ENCODE data around the gene RAD23B. TPM values are rescaled to one million over a fixed set of nuclear protein-coding genes. Genes with fewer than 3 reads are reported as not detected.

The RAD23B gene
- total and polyA plus RNA-seq, 2 of the 13 experiments (the other 11 are each of a cell fraction or from before 2014, with no cell fraction given) = 133 to 156 TPM

GRCh38 chr9:107284636-107285035, 1.6 kb downstream of the RAD23B start (continued):
- TF ChIP-seq CCAR2 (optimal IDR thresholded peaks at IDR 0.05; ENCODE audit: low read depth, low read length) (no peak), E2F5 (CRISPR knock-in tag; conservative IDR thresholded peaks at IDR 0.05) (no peak), ARID5B (CRISPR knock-in tag; IDR thresholded peaks at IDR 0.05) (peak; percentile 78), ZBTB25 (CRISPR knock-in tag; IDR thresholded peaks at IDR 0.05) (no peak), TSC22D2 (CRISPR knock-in tag; IDR thresholded peaks at IDR 0.05; ENCODE audit: borderline replicate concordance) (no peak), HOXA9 (CRISPR knock-in tag; IDR thresholded peaks at IDR 0.05; ENCODE audit: borderline replicate concordance) (no peak), ZNF30 (CRISPR knock-in tag; IDR thresholded peaks at IDR 0.05) (no peak), NPAS2 (CRISPR knock-in tag; IDR thresholded peaks at IDR 0.05; ENCODE audit: borderline replicate concordance) (no peak), NFE2L1 (CRISPR knock-in tag; IDR thresholded peaks at IDR 0.05; ENCODE audit: borderline replicate concordance) (no peak), UBTF (CRISPR knock-in tag; IDR thresholded peaks at IDR 0.05) (no peak), RXRB (CRISPR knock-in tag; IDR thresholded peaks at IDR 0.05; ENCODE audit: borderline replicate concordance) (peak; percentile 59; the same call in 1 of the 2 replicates), SOX6 (IDR thresholded peaks at IDR 0.05) (no peak), SOX6 (CRISPR knock-in tag; IDR thresholded peaks at IDR 0.05) (peak; percentile 81), ZNF710 (CRISPR knock-in tag; IDR thresholded peaks at IDR 0.05; ENCODE audit: borderline replicate concordance) (no peak), KAT8 (CRISPR knock-in tag; IDR thresholded peaks at IDR 0.05) (0 out of 2 replicates have a peak, but pooled peaks have one; percentile 17), RAD51 (IDR thresholded peaks at IDR 0.05; ENCODE audit: borderline replicate concordance) (no peak), ZBTB2 (CRISPR knock-in tag; IDR thresholded peaks at IDR 0.05; ENCODE audit: low read depth) (no peak), HDAC6 (IDR thresholded peaks at IDR 0.05; ENCODE audit: low read depth, low read length) (no peak)

Data from HepG2 (cell line).